ENCODE results near the gene TNS1. TPM values are rescaled to one million over a fixed set of nuclear protein-coding genes. Genes with fewer than 3 reads are reported as not detected.
A peak's percentile ranks its signal among the peaks of the same experiment; 100 is the strongest.

TNS1 gene
- total and polyA plus RNA-seq, 9 of the 15 experiments (the other 6 are each of a cell fraction or from before 2014, with no cell fraction given) = 0.13 to 2.7 (median 0.77) TPM

- Histone ChIP-seq H2AFZ (ENCODE audit: low read depth, low read length) (no peak overlapping the region), H3K9me3 (replicated peaks; ENCODE audit: control insufficient read depth, insufficient read depth, low read depth, low read length) (no peaks in the 10 kb centered on the region), H3K9ac (ENCODE audit: insufficient read depth in 1 of 2, low read depth in 2 of 2, low read length in 2 of 2) (peak overlapping the region in 1 of 2 experiments; percentile 71; a peak in 2 of 4 replicates), H3K9me1 (ENCODE audit: control insufficient read depth, insufficient read depth, low read length) (no peaks in the 10 kb centered on the region), H4K20me1 (replicated peaks; ENCODE audit: control insufficient read depth, insufficient read depth, low read length) (no peaks in the 10 kb centered on the region), H3K27ac (ENCODE audit: extremely low read depth, low read depth, low read length) (no peak overlapping the region), H3K4me1 (replicated peaks in 1 of 2; ENCODE audit: control insufficient read depth in 2 of 2, insufficient read depth in 2 of 2, low read length in 2 of 2) (peaks cover 23 to 48% of the 10 kb centered on the region in 2 experiments; a peak in 4 of 5 replicates), H3K4me3 (no peak overlapping the region), H3K36me3 (ENCODE audit: control insufficient read depth, insufficient read depth, low read length) (no peaks in the 10 kb centered on the region), H3K27me3 (ENCODE audit: control insufficient read depth in 2 of 2, insufficient read depth in 2 of 2, low read length in 2 of 2) (no peaks in the 10 kb centered on the region), H3K79me2 (ENCODE audit: control insufficient read depth, insufficient read depth, low read length) (peaks cover 5% of the 10 kb centered on the region; the same call in 1 of the 3 replicates), H3K4me2 (ENCODE audit: insufficient read depth, low read length) (no peak overlapping the region)
- ATAC-seq (no peak), FAIRE-seq (no peak), DNase-seq (ENCODE audit: extremely low read depth in 1 of 4, low spot score in 3 of 4) (no peak)
- ChIA-PET POLR2A (interaction anchor here (1.0 kb wide), 1 partner anchor 10 kb away, joined by 3 read pairs; no protein-coding TSS in a partner anchor), CTCF (ENCODE audit: low intra/inter-chr PET ratio) (no interaction called here)
- in situ Hi-C loops (cut with MboI) = no loop called here
- no TSS peak for BruUV-seq (replicated peaks)
- intact Hi-C loops (cut with micrococcal nuclease) = no loop called here
- 31% methylated on average over 8 of the region's 8 CpGs for WGBS (ENCODE audit: insufficient coverage, low coverage, missing lambda C conversion rate)
- no peak for TF ChIP-seq ZNF561 (CRISPR knock-in tag; conservative IDR thresholded peaks at IDR 0.05)
- TF ChIP-seq, protein P1, sequence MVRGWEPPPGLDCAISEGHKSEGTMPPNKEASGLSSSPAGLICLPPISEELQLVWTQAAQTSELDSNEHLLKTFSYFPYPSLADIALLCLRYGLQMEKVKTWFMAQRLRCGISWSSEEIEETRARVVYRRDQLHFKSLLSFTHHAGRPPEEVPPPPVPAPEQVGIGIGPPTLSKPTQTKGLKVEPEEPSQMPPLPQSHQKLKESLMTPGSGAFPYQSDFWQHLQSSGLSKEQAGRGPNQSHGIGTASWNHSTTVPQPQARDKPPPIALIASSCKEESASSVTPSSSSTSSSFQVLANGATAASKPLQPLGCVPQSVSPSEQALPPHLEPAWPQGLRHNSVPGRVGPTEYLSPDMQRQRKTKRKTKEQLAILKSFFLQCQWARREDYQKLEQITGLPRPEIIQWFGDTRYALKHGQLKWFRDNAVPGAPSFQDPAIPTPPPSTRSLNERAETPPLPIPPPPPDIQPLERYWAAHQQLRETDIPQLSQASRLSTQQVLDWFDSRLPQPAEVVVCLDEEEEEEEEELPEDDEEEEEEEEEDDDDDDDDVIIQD (CRISPR knock-in tag; IDR thresholded peaks at IDR 0.05) = no peak
- no peak for TF ChIP-seq CREB1 (IDR thresholded peaks at IDR 0.05)
- TF ChIP-seq CREB1 (CRISPR knock-in tag; IDR thresholded peaks at IDR 0.05) = no peak
- TF ChIP-seq ZNF431 (CRISPR knock-in tag; IDR thresholded peaks at IDR 0.05) = no peak
- no peak for TF ChIP-seq ZNF449 (CRISPR knock-in tag; IDR thresholded peaks at IDR 0.05)
- TF ChIP-seq, protein P2, sequence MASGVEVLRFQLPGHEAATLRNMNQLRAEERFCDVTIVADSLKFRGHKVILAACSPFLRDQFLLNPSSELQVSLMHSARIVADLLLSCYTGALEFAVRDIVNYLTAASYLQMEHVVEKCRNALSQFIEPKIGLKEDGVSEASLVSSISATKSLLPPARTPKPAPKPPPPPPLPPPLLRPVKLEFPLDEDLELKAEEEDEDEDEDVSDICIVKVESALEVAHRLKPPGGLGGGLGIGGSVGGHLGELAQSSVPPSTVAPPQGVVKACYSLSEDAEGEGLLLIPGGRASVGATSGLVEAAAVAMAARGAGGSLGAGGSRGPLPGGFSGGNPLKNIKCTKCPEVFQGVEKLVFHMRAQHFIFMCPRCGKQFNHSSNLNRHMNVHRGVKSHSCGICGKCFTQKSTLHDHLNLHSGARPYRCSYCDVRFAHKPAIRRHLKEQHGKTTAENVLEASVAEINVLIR (CRISPR knock-in tag; IDR thresholded peaks at IDR 0.05) = no peak
- TF ChIP-seq ZFP30 (CRISPR knock-in tag; IDR thresholded peaks at IDR 0.05; ENCODE audit: borderline replicate concordance) = no peak
- TF ChIP-seq SPI1 (IDR thresholded peaks at IDR 0.05; ENCODE audit: borderline replicate concordance, low read depth, low read length) = no peak
- no peak for TF ChIP-seq RBBP5 (IDR thresholded peaks at IDR 0.05; ENCODE audit: borderline replicate concordance, insufficient read depth, low read length, poor library complexity, severe bottlenecking)
- no peak for TF ChIP-seq HLTF (IDR thresholded peaks at IDR 0.05)
- no peak for TF ChIP-seq GTF2F1 (IDR thresholded peaks at IDR 0.05; ENCODE audit: low read depth, low read length)
- TF ChIP-seq SMARCA4 (IDR thresholded peaks at IDR 0.05) = no peak
- TF ChIP-seq, protein P3, sequence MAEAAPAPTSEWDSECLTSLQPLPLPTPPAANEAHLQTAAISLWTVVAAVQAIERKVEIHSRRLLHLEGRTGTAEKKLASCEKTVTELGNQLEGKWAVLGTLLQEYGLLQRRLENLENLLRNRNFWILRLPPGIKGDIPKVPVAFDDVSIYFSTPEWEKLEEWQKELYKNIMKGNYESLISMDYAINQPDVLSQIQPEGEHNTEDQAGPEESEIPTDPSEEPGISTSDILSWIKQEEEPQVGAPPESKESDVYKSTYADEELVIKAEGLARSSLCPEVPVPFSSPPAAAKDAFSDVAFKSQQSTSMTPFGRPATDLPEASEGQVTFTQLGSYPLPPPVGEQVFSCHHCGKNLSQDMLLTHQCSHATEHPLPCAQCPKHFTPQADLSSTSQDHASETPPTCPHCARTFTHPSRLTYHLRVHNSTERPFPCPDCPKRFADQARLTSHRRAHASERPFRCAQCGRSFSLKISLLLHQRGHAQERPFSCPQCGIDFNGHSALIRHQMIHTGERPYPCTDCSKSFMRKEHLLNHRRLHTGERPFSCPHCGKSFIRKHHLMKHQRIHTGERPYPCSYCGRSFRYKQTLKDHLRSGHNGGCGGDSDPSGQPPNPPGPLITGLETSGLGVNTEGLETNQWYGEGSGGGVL (CRISPR knock-in tag; IDR thresholded peaks at IDR 0.05) = no peak
- no peak for TF ChIP-seq ZKSCAN1 (IDR thresholded peaks at IDR 0.05; ENCODE audit: low read depth, low read length)
- TF ChIP-seq TGIF2 (CRISPR knock-in tag; IDR thresholded peaks at IDR 0.05) = no peak
- TF ChIP-seq HDGF (IDR thresholded peaks at IDR 0.05) = no peak
These were observed 165.3 kb downstream of the TNS1 start for GRCh38 chr2:217837530-217837929.

All from K562 (cell line).